HS-27A (cell line): Measurements from ENCODE around the gene PITPNC1.

Source experiments
- DNase-seq: peaks from one replicate; pipeline ENCODE4 v3.0.0-alpha.2; 2012; ENCODE audit warnings: low read depth, missing footprints

The PITPNC1 gene

GRCh38 chr17:67733449-67733848 is 356.4 kb downstream of the PITPNC1 start:
- DNase-seq: no peak

- no peak for DNase-seq
Observed at GRCh38 chr17:67737145-67737544, 360.1 kb downstream of the PITPNC1 start.

GRCh38 chr17:67742025-67742424 is 364.9 kb downstream of the PITPNC1 start:
- DNase-seq: no peak
